ENCODE data around the gene IFIT5.

DNA sequence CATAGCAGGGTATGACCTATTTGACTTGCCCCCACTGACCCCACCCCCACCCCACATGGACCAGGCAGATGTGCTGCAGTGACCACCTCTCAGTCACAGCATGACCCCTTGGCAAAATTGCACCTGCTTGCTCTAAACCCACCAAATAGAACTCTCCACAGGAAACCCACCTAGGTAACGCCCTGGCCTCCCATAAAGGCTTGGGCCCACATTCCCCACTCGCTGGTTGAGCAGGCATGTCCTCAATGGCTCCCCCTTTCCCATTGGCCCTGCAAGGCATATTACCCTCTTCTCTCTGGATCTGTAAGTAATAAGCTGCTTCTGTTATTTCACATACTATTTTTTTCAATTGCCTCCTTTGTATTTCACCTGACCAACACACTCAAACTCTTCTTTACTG is 19.2 kb upstream of the IFIT5 start:
- TF ChIP-seq, protein P1, sequence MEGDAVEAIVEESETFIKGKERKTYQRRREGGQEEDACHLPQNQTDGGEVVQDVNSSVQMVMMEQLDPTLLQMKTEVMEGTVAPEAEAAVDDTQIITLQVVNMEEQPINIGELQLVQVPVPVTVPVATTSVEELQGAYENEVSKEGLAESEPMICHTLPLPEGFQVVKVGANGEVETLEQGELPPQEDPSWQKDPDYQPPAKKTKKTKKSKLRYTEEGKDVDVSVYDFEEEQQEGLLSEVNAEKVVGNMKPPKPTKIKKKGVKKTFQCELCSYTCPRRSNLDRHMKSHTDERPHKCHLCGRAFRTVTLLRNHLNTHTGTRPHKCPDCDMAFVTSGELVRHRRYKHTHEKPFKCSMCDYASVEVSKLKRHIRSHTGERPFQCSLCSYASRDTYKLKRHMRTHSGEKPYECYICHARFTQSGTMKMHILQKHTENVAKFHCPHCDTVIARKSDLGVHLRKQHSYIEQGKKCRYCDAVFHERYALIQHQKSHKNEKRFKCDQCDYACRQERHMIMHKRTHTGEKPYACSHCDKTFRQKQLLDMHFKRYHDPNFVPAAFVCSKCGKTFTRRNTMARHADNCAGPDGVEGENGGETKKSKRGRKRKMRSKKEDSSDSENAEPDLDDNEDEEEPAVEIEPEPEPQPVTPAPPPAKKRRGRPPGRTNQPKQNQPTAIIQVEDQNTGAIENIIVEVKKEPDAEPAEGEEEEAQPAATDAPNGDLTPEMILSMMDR (IDR thresholded peaks at IDR 0.05): no peak
- no peak for TF ChIP-seq POLR2A (IDR thresholded peaks at IDR 0.05)
- no peak for TF ChIP-seq POLR2AphosphoS5 (IDR thresholded peaks at IDR 0.05)

All from breast epithelium (tissue), 3 donors.